ACC112 (cell line): ENCODE data around the gene ROR2.

Source experiments
- H2AFZ ChIP-seq: fragments of 200-600 bp; sonication (generic); one replicate; pipeline ENCODE4 v1.6.0; 2017; ENCODE audit warnings: antibody characterized with exemption, low read length; ENCODE audit not compliant: unreplicated experiment
- H3K27ac ChIP-seq: fragments of 200-600 bp; sonication (generic); 2 replicates; pipeline ENCODE4 v1.5.1; 2014; ENCODE audit warnings: low read depth, mild to moderate bottlenecking, antibody characterized with exemption, low read length, moderate library complexity
- H3K27me3 ChIP-seq: fragments of 200-600 bp; sonication (generic); 2 replicates; pipeline ENCODE4 v1.6.1; 2014; ENCODE audit warnings: mild to moderate bottlenecking, antibody characterized with exemption, low read length, moderate library complexity, mixed read lengths; ENCODE audit not compliant: insufficient read depth
- H3K36me3 ChIP-seq: fragments of 200-600 bp; sonication (generic); 2 replicates; pipeline ENCODE4 v1.6.1; 2016; ENCODE audit warnings: mild to moderate bottlenecking, antibody characterized with exemption, low read length, moderate library complexity, mixed read lengths; ENCODE audit not compliant: insufficient read depth
- H3K4me1 ChIP-seq: fragments of 200-600 bp; sonication (generic); one replicate; pipeline ENCODE4 v1.6.1; 2016; ENCODE audit warnings: low read length, mixed read lengths; ENCODE audit not compliant: insufficient read depth, unreplicated experiment, control insufficient read depth
- H3K4me3 ChIP-seq: fragments of 200-600 bp; sonication (generic); 2 replicates; pipeline ENCODE4 v1.5.1; 2014; ENCODE audit warnings: mild to moderate bottlenecking, low read depth, low read length
- H3K79me2 ChIP-seq: fragments of 200-600 bp; sonication (generic); one replicate; pipeline ENCODE4 v1.6.0; 2016; ENCODE audit warnings: low read length; ENCODE audit not compliant: control insufficient read depth, unreplicated experiment, insufficient read depth

ROR2 gene

GRCh38 chr9:91740701-91741100 is 209.3 kb downstream of the ROR2 start:
- H3K36me3 ChIP-seq = no peaks in the 10 kb centered on the region
- H3K27ac ChIP-seq = no peak overlapping the region
- H3K4me1 ChIP-seq = peaks cover 6% of the 10 kb centered on the region
- H3K27me3 ChIP-seq = no peaks in the 10 kb centered on the region
- H3K79me2 ChIP-seq = no peaks in the 10 kb centered on the region
- H3K4me3 ChIP-seq = no peak overlapping the region
- no peak overlapping the region for H2AFZ ChIP-seq

- Histone ChIP-seq H3K4me3 (no peak overlapping the region), H3K4me1 (peaks cover 6% of the 10 kb centered on the region), H3K79me2 (no peaks in the 10 kb centered on the region), H3K36me3 (no peaks in the 10 kb centered on the region), H3K27ac (no peak overlapping the region), H2AFZ (no peak overlapping the region), H3K27me3 (no peaks in the 10 kb centered on the region)
These were observed 213.0 kb downstream of the ROR2 start for GRCh38 chr9:91736898-91737601.

- H3K36me3 ChIP-seq = no peaks in the 10 kb centered on the region
- peaks cover under 1% of the 10 kb centered on the region for H3K4me1 ChIP-seq
- H3K4me3 ChIP-seq = no peak overlapping the region
- no peaks in the 10 kb centered on the region for H3K79me2 ChIP-seq
- H2AFZ ChIP-seq = no peak overlapping the region
- no peaks in the 10 kb centered on the region for H3K27me3 ChIP-seq
- no peak overlapping the region for H3K27ac ChIP-seq
These were observed 213.7 kb downstream of the ROR2 start for GRCh38 chr9:91736311-91736710.

GRCh38 chr9:91735049-91735448 is 215.0 kb downstream of the ROR2 start:
- no peak overlapping the region for H3K4me3 ChIP-seq
- H3K36me3 ChIP-seq = no peaks in the 10 kb centered on the region
- no peak overlapping the region for H2AFZ ChIP-seq
- no peaks in the 10 kb centered on the region for H3K79me2 ChIP-seq
- no peak overlapping the region for H3K27ac ChIP-seq
- H3K4me1 ChIP-seq = no peaks in the 10 kb centered on the region
- no peaks in the 10 kb centered on the region for H3K27me3 ChIP-seq

- Histone ChIP-seq H3K27me3 (no peaks in the 10 kb centered on the region), H3K79me2 (no peaks in the 10 kb centered on the region), H2AFZ (no peak overlapping the region), H3K27ac (no peak overlapping the region), H3K4me1 (no peaks in the 10 kb centered on the region), H3K4me3 (no peak overlapping the region), H3K36me3 (no peaks in the 10 kb centered on the region)
These were observed 215.6 kb downstream of the ROR2 start for GRCh38 chr9:91734371-91734981.

GRCh38 chr9:91733006-91733624 is 216.9 kb downstream of the ROR2 start:
- H3K4me1 ChIP-seq = no peaks in the 10 kb centered on the region
- no peaks in the 10 kb centered on the region for H3K36me3 ChIP-seq
- H3K27ac ChIP-seq = no peak overlapping the region
- no peaks in the 10 kb centered on the region for H3K79me2 ChIP-seq
- H3K4me3 ChIP-seq = no peak overlapping the region
- H3K27me3 ChIP-seq = no peaks in the 10 kb centered on the region
- no peak overlapping the region for H2AFZ ChIP-seq

GRCh38 chr9:91732187-91733005 is 217.6 kb downstream of the ROR2 start:
- Histone ChIP-seq H3K4me3 (no peak overlapping the region), H3K4me1 (no peaks in the 10 kb centered on the region), H2AFZ (no peak overlapping the region), H3K36me3 (no peaks in the 10 kb centered on the region), H3K27ac (no peak overlapping the region), H3K27me3 (no peaks in the 10 kb centered on the region), H3K79me2 (no peaks in the 10 kb centered on the region)

GRCh38 chr9:91730806-91731205 is 219.2 kb downstream of the ROR2 start:
- no peak overlapping the region for H3K4me3 ChIP-seq

GRCh38 chr9:91729558-91729842 is 220.5 kb downstream of the ROR2 start:
- H3K79me2 ChIP-seq = no peaks in the 10 kb centered on the region
- no peak overlapping the region for H2AFZ ChIP-seq
- H3K27ac ChIP-seq = no peak overlapping the region
- H3K4me3 ChIP-seq = no peak overlapping the region
- no peaks in the 10 kb centered on the region for H3K36me3 ChIP-seq
- H3K27me3 ChIP-seq = no peaks in the 10 kb centered on the region
- no peaks in the 10 kb centered on the region for H3K4me1 ChIP-seq

More at GRCh38 chr9:91730806-91731205, 219.2 kb downstream of the ROR2 start:
- Histone ChIP-seq H3K79me2 (no peaks in the 10 kb centered on the region), H3K27ac (no peak overlapping the region), H3K27me3 (no peaks in the 10 kb centered on the region), H3K4me1 (no peaks in the 10 kb centered on the region), H2AFZ (no peak overlapping the region), H3K36me3 (no peaks in the 10 kb centered on the region)

GRCh38 chr9:91727972-91728371 is 222.1 kb downstream of the ROR2 start:
- Histone ChIP-seq H3K27me3 (no peaks in the 10 kb centered on the region), H3K36me3 (no peaks in the 10 kb centered on the region), H3K4me1 (no peaks in the 10 kb centered on the region), H3K79me2 (no peaks in the 10 kb centered on the region), H2AFZ (no peak overlapping the region), H3K4me3 (no peak overlapping the region), H3K27ac (no peak overlapping the region)
